Measurements from ENCODE around the gene KAZN. TPM values are rescaled to one million over a fixed set of nuclear protein-coding genes. Genes with fewer than 3 reads are reported as not detected.

KAZN gene
- polyA plus RNA-seq, 4 donors = 34.1 to 43.2 (median 35.9) TPM

GRCh38 chr1:14812189-14812588 is 213.7 kb downstream of the KAZN start:
- no peak for DNase-seq (ENCODE audit: low read depth in 4 of 4, low spot score in 3 of 4)

- no peak for DNase-seq (ENCODE audit: low read depth in 4 of 4, low spot score in 3 of 4)
These were observed 216.8 kb downstream of the KAZN start for GRCh38 chr1:14815175-14815877.

GRCh38 chr1:14817223-14818170 is 219.0 kb downstream of the KAZN start:
- DNase-seq (ENCODE audit: low read depth in 4 of 4, low spot score in 3 of 4) = no peak

- DNase-seq (ENCODE audit: low read depth in 4 of 4, low spot score in 3 of 4) = no peak
These were observed 222.0 kb downstream of the KAZN start for GRCh38 chr1:14820295-14821085.

- DNase-seq (ENCODE audit: low read depth in 4 of 4, low spot score in 3 of 4) = no peak
These were observed 224.0 kb downstream of the KAZN start for GRCh38 chr1:14822493-14822892.

GRCh38 chr1:14822996-14823395 is 224.5 kb downstream of the KAZN start:
- DNase-seq (ENCODE audit: low read depth in 4 of 4, low spot score in 3 of 4) = no peak

GRCh38 chr1:14824314-14824915 is 225.9 kb downstream of the KAZN start:
- DNase-seq (ENCODE audit: low read depth in 4 of 4, low spot score in 3 of 4) = no peak

- DNase-seq (ENCODE audit: low read depth in 4 of 4, low spot score in 3 of 4) = no peak
These were observed 226.9 kb downstream of the KAZN start for GRCh38 chr1:14825396-14825795.

GRCh38 chr1:14826172-14826636 is 227.7 kb downstream of the KAZN start:
- DNase-seq (ENCODE audit: low read depth in 4 of 4, low spot score in 3 of 4) = no peak

GRCh38 chr1:14826731-14827326 is 228.3 kb downstream of the KAZN start:
- DNase-seq (ENCODE audit: low read depth in 4 of 4, low spot score in 3 of 4) = no peak

- no peak for DNase-seq (ENCODE audit: low read depth in 4 of 4, low spot score in 3 of 4)
These were observed 229.4 kb downstream of the KAZN start for GRCh38 chr1:14827870-14828269.

GRCh38 chr1:14828665-14829064 is 230.2 kb downstream of the KAZN start:
- no peak for DNase-seq (ENCODE audit: low read depth in 4 of 4, low spot score in 3 of 4)

- DNase-seq (ENCODE audit: low read depth in 4 of 4, low spot score in 3 of 4) = no peak
These were observed 237.2 kb downstream of the KAZN start for GRCh38 chr1:14835725-14836124.

- no peak for DNase-seq (ENCODE audit: low read depth in 4 of 4, low spot score in 3 of 4)
These were observed 238.1 kb downstream of the KAZN start for GRCh38 chr1:14836426-14837140.

- no peak for DNase-seq (ENCODE audit: low read depth in 4 of 4, low spot score in 3 of 4)
These were observed 241.9 kb downstream of the KAZN start for GRCh38 chr1:14840374-14840773.

GRCh38 chr1:14841456-14841855 is 243.0 kb downstream of the KAZN start:
- DNase-seq (ENCODE audit: low read depth in 4 of 4, low spot score in 3 of 4) = no peak

- DNase-seq (ENCODE audit: low read depth in 4 of 4, low spot score in 3 of 4) = no peak
These were observed 243.5 kb downstream of the KAZN start for GRCh38 chr1:14841951-14842350.

GRCh38 chr1:14842361-14842760 is 243.9 kb downstream of the KAZN start:
- no peak for DNase-seq (ENCODE audit: low read depth in 4 of 4, low spot score in 3 of 4)

GRCh38 chr1:14842891-14843290 is 244.4 kb downstream of the KAZN start:
- DNase-seq (ENCODE audit: low read depth in 4 of 4, low spot score in 3 of 4) = no peak

Measured in right renal pelvis (tissue), 4 donors.